Stimulated activated CD8-positive, alpha-beta memory T cell treated with anti-CD3 and anti-CD28 coated beads, Interleukin-2, amount 100 ng/mL, for 1 hour (primary cell): ENCODE measurements around the gene TRMT112.

Source experiments
- DNase-seq, 2 donors: peaks; one replicate each; pipeline ENCODE4 v3.0.0-alpha.2; 2020; ENCODE audit warnings: low read depth in 2 of 2

TRMT112 gene

DNA sequence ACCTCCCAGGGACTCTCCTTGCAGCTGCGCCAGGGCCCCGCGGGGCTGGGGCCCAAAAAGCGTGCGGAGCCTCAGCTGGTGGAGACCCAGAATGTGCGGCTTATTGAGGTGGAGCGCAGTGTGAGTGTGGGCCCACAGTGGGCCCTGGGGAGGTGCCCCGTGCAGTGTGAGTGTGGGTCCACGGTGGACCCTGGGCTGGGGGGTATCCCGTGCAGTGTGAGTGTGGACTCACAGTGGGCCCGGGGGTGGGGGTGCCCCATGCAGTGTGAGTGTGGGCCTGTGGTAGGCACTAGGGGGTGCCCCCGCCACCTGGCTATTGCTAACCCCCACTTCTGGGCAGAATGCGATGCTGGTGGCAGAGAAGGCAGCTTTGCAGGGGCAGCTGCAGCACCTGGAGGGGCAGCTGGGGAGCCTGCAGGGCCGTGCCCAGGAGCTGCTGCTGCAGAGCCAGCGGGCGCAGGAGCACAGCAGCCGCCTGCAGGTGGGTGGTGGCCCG is 33.8 kb upstream of the TRMT112 start:
- DNase-seq, result no peak

DNA sequence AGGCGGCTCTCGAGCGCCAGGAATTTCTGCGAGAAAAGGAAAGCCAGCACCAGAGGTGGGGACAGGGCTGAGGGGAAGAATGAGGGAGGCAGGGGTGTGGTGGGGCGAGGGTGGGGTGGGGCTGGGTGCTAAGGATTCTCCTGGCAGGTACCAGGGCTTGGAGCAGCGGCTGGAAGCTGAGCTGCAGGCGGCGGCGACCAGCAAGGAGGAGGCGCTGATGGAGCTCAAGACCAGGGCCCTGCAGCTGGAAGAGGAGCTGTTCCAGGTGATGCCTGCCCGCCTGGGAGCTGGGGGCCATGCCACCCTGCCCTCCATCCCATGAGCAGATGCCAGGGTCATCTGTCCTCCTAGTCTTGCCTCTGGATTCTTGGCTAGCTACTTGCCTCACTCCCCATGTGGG is 32.0 kb upstream of the TRMT112 start:
- no peak for DNase-seq

DNA sequence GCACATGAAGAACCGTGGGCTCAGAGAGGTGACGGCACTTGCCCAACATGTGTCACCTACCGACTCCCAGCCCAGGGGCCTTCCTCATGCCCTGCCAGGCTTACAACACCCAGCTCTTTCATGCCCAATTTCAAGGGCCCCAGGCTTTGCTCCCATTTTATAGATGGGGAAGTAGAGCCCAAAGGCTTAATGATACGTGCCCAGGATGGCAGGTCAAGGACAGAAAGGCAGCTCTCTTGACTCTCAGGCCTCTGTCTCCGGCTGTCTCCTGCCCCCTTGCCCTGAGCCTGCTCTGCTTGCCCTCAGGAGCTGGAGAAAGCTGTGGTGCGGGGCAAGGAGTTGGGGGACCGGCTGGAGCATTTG is 31.6 kb upstream of the TRMT112 start:
- no peak for DNase-seq

DNA sequence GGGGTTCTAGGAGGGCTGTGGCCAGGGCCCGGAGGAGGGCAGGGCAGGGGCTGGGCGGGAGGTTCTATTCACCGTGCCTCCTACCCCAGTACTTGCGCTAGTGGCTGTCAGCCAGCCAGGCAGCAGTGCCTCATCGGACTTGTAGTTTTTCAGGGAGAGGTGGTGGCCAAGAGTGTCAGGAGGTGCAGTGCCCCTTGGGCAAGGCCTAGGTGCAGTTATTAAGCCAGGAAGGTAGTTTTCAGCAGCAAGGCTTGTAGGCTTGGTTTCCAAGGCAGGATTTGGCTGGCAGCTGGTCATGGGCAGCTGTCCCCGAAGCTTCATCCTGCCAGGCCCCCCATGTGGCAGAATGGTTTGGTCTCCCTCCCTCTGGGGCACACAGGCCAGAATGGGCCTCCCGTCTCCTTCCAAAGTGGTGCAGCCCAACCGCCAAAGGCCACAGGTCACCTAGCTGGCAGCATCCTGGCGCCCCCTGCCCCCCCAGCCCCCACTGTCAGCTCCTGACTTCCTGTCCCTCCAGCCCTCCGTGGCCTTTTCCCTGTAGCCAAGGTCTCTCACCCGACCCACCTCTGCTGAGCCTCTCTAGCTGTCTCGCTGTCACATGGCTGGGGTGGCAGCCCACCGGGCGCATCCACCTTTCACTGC is 31.1 kb upstream of the TRMT112 start:
- no peak for DNase-seq

DNA sequence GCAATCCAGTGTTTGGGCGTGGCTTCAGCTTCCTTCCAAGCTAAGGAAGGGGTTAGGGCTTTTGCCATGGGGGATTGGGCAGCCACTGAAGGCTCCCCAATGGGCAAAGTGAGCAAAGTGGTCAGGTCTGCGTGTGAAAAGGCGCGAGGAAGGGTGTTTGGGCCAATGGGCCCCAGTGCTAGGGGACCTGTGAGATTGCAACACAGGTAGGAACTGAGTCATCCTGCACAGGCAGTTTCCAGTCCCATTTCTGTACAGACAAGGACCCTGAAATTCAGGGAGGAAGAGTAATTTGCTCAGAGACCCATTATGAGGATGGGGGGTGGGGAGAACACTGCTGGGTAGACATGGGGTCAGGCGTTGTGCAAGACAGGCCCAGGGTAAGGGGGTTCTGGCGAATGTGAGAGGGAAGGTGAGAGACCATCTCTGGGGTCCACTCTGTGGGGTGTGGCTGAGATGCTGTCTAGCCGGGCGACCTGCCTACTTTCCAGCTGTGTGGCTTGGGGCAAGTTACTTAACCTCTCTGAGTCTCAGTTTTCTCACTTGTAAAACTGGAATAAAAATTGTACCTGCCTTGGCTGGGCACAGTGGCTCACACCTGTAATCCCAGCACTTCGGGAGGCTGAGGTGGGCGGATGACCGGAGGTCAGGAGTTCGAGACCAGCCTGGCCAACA is 30.0 kb upstream of the TRMT112 start:
- DNase-seq, result no peak

DNA sequence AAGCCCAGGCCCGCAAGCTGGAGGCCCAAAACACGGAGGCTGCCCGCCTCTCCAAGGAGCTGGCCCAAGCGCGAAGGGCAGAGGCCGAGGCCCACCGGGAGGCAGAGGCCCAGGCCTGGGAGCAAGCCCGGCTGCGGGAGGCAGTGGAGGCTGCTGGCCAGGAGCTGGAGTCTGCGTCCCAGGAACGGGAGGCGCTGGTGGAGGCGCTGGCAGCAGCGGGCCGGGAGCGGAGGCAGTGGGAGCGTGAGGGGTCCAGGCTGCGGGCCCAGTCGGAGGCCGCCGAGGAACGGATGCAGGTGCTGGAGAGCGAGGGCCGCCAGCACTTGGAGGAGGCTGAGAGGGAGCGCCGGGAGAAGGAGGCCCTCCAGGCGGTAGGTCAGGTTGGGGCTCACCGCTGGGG is 27.4 kb upstream of the TRMT112 start:
- no peak for DNase-seq

DNA sequence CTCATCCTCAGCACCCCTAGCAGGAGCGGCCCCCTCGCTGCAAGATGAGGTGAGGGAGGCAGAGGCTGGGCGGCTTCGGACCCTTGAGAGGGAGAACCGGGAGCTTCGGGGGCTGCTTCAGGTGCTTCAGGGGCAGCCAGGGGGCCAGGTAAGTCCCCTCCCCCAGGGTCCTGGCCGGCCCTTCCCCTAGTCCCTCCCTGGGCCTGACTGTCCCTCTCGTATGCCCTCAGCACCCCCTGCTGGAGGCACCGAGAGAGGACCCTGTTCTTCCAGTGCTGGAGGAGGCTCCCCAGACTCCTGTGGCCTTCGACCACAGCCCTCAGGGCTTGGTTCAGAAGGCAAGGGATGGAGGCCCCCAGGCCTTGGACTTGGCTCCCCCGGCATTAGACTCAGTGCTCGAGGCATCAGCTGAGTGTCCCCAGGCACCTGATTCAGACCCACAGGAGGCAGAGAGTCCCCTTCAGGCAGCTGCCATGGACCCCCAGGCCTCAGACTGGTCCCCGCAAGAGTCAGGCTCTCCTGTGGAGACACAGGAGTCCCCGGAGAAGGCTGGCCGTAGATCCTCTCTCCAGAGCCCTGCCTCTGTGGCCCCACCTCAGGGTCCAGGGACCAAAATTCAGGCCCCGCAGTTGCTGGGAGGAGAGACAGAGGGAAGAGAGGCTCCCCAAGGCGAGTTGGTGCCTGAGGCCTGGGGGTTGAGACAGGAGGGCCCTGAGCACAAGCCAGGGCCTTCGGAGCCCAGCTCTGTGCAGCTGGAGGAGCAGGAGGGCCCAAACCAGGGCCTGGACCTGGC is 26.6 kb upstream of the TRMT112 start:
- no peak for DNase-seq

DNA sequence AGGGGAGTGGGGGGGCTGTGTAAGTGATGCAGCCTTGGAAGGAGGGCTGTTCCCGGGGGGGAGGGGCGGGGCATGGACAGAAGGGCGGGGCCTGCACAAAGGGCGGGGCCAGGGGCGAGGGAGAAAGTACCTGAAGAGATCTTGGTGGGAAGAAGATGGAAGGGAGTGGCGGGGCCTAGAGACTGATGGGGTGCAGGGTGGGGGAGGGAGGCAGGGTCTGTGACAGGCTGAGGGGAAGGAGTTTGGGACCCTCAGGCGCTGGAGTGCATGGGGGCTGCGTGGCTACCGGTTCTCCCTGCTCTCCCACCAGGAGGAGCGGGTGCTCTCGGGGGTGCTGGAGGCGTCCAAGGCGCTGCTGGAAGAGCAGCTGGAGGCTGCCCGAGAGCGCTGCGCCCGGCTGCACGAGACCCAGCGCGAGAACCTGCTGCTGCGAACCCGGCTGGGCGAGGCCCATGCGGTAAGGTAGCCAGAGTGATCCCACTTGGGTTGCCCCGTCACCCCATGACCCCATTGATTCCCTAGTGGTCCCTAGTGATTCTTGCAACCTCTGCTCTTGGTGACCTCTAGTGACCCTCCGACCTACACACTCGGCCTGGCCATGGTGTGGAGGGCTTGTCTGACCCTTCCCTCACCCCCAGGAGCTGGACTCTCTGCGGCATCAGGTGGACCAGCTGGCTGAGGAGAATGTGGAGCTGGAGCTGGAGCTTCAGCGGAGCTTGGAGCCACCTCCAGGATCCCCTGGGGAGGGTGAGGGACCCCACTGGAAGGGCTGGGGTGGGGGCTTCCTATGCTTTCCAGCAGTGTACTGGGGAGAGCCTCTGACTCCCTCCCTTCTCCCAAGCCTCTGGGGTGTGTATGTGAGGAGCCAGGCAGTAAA is 25.7 kb upstream of the TRMT112 start:
- no peak for DNase-seq

DNA sequence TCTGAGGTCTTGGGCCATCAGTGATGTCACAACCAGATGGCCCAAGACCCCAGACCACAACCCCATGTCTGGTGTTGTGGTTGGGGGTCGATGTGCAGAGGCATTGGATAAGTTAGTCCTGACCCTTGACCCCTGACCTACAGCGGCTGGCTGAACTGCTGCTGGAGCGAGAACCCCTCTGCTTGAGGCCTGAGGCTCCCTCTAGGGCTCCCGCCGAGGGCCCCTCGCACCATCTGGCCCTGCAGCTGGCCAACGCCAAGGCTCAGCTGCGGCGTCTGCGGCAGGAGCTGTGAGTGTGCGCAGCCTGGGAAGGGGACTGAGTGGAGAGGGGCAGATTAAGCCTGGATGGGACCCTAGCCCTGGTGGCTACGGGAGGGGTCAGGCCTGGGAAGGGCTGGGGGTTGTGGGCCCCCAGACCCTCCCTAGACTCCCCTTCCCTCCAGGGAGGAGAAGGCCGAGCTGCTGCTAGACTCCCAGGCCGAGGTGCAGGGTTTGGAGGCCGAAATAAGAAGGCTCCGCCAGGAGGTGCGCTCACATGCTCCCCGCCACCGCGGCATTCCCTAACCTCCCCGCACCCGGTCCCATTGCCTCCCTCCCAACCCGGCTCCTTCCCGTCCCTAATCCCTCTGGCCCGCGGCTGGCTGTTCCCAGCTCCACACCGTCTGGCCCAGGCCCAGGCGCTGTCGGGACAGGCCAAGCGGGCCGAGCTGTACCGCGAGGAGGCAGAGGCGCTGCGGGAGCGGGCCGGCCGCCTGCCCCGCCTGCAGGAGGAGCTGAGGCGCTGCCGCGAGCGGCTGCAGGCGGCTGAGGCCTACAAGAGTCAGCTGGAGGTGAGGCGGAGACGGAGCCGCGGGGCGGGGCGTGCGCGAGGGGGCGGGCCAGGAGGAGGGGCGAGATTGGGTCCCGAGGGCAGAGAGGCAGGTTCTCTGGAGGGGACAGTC is 24.8 kb upstream of the TRMT112 start:
- peak; percentile 76 to 78 for DNase-seq

DNA sequence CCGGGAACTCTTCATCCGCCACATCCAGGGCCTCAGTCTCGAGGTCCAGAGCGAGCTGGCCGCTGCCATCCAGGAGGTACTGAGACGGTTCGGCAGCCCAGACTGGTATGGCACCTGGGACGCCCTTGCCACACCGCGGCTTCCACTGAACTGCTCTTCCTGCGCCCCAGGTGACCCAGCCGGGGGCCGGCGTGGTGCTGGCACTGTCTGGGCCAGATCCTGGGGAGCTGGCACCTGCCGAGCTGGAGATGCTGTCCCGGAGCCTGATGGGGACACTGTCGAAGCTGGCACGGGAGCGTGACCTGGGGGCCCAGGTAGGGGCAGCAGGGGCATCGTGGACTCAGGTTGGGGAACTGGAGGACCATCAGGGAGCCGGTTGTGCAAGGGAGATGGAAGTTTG is 24.1 kb upstream of the TRMT112 start:
- DNase-seq, result no peak

DNA sequence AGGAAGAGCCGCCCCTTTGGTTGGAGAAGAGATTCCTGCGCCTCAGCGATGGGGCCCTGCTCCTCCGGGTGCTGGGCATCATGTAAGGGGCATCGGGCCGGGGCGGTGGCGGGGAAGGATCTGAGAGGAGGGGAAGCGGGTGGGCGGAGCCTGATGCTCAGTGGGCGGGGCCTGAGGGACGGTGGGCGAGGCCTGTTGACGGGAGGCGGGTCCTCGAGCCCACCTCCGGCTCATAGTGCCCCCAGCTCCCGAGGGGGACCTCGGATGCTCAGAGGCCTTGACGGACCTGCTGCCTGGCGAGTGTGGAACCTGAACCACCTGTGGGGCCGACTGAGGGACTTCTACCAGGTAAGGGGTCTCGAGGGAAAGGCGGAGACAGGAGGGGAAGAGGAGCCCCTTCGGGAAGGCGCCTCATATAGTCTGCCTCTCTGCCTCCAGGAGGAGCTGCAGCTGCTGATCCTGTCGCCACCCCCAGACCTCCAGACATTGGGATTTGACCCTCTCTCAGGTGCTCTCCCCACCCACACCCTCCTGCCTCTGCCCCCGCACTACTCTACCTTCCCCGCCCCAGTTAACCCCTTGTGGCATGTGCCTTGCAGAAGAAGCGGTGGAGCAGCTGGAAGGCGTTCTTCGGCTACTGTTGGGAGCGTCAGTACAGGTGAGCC is 23.4 kb upstream of the TRMT112 start:
- DNase-seq, result peak; percentile 64 to 69

DNA sequence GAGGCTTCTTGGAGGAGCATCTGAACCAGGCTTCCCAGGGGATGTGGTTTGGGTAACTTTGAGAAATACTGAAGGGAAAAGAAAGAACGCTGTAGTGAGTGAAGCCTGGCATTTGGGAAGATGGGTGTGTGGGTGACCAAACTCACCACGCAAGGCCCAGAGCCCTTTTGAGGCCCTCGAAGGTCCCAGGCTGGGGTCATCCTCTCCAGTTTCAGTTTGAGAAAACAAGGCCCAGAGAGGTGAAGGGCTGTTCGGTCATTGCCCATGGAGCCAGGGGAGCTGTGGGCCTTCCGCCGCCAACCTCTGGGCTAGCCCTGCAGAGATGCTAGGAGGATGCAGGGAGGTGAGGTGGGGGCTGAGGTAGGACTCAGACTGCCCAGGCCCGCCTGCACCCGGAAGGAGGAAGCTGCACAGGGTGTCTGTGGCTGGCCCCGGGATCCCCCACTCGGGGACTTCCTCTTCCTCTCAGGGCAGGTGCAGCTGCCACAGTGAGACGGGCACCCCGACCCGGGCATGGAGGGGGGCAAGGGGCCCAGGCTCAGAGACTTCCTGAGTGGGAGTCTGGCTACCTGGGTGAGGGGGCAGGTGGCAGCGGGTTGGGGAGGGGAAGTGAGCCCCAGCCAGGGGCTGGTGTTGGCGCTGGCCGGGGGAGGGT is 22.5 kb upstream of the TRMT112 start, which contains the start of gene CCDC88B:
Gene CCDC88B (plus strand): TSS at position 451 of the 655 bp plus-strand sequence. CDS start 63 bp downstream, at position 514.
- peak; percentile 71 to 76 for DNase-seq

DNA sequence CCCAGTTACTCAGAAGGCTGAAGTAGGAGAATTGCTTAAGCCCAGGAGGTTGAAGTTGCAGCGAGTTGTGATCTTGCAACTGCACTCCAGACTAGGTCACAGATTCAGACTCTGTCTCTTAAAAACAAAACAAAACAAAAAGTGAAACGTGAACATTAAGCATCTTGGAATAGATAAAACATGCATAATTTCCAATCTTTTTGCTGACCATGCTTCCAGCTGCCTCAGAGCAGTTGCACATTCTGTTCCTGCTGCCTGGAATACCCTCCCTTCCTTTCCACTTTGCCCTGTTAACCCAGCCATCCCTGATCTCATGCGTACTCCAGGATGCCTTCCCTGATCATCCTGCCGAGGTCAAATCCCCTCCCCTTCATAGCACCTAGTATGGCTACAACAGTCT is 21.9 kb upstream of the TRMT112 start:
- no peak for DNase-seq

DNA sequence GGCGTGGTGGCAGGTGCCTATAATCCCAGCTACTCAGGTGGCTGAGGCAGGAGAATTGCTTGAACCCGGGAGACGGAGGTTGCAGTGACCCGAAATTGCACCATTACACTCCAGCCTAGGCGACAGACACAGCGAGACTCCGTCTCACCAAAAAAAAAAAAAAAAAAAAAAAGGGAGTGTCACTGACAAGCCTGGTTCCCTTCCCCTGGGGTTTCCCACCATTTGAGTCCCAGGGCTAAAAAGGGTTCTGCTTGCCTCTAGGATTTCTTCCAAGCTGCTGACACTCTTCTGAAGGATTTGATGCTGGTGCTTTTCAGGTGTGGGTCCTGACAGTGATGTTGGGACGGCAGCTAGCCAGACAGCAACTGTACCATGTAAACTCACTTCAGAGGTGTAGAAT is 21.4 kb upstream of the TRMT112 start:
- no peak for DNase-seq

DNA sequence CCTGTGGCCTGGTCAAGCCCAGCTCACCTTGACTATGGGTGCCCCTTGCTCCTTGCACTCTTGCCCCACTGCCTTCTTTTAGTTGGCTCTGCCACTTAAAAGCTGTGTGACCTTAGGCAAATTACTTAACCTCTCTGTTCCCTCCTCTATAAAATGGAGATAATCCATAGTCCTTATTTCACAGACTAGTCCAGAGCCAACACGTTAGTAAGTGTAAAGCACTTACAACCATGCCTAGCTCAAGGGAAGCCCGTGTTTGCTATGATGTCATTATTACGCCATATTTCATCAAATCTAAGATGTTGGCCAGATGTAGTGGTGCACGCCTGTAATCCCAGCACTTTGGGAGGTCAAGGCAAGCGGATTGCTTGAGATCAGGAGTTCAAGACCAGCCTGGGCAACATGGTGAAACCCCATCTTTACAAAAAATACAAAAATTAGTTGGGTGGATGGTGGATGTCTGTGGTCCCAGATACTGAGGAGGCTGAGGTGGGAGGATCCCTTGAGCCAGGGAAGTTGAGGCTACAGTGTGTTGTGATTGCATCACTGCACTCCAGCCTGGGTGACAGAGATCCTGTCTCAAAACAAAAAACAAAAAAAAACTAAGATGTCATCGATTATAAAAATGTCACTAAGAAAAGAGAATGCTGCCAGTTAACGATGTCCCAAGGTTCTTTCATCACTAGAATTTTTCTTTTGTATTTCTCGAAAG is 20.3 kb upstream of the TRMT112 start:
- no peak for DNase-seq

DNA sequence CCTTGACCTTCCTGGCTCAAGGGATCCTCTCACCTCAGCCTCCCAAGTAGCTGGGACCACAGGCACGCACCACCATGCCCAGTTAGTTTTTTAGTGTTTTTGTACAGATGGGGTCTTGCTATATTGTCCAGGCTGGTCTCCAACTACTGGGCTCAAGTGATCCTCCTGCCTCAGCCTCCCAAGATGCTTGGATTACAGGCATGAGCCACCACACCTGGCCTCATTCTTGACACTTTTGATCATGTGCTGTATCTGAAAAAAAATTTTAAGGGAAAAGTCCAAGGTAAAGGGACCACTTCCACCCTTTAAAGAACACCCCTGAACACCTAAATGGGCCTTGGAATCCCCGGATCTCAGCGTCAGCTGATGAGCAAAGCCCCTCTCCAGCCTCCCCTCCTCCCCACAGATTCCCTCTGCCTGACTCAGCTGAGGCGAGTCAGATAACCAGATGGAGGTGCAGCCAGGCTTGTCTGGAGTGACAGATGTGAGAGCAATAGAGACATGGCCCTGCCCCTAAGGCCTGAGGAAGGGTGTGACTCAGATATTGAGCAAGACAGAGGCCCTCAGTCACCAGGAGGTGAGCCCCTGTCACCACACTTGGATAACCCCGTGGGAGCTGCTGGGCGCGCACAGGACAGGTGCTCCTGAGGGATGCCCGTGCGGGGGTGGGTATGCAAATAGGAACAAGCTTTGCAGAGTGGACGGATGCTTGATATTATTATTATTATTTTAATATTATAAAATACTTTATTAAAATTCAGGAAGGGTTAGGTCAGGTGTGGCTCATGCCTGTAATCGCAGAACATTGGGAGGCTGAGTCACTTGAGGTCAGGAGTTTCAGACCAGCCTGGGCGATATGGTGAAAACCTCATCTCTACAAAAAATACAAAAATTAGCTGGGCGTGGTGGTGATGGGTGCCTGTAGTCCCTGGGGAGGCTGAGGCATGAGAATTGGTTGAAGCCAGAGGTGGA is 17.7 kb upstream of the TRMT112 start:
- no peak for DNase-seq

DNA sequence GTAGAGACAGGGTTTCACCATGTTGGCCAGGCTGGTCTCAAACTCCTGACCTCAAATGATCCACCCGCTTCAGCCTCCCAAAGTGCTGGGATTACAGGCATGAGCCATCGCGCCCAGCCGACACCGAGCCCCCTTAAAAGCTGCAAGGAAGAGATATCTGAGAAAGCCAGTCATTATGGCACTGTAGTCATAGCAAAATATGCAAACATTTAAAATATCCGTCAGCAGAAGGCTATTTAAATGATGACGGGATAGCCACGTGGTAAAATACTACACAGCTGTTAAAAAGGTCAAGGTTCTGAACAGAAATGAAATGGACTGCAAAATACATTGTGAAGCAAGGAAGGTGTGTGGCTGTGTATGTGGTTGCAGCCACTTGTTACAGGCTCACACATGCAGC is 16.2 kb upstream of the TRMT112 start:
- DNase-seq, result no peak
